Kidney epithelial cell (primary cell): ENCODE results near the gene JSRP1. TPM values are rescaled to one million over a fixed set of nuclear protein-coding genes. Genes with fewer than 3 reads are reported as not detected.
A peak's percentile ranks its signal among the peaks of the same experiment; 100 is the strongest.

ENCODE experiments used
- DNase-seq: peaks from one replicate; pipeline ENCODE4 v3.0.0-alpha.2; 2010; ENCODE audit warnings: low read depth
- H3K27me3 ChIP-seq: 2 replicates; pipeline ENCODE4 v1.6.0; 2011; ENCODE audit warnings: low read length; ENCODE audit not compliant: control insufficient read depth, insufficient read depth
- H3K36me3 ChIP-seq: 2 replicates; pipeline ENCODE4 v1.5.1; 2011; ENCODE audit warnings: low read length; ENCODE audit not compliant: control insufficient read depth, insufficient read depth
- H3K4me3 ChIP-seq: 2 replicates; pipeline ENCODE4 v1.5.1; 2011; ENCODE audit warnings: low read depth, mild to moderate bottlenecking, control low read depth, low read length
- CTCF ChIP-seq: IDR thresholded peaks from 2 replicates; pipeline ENCODE4 v1.5.1; 2011; ENCODE audit warnings: mild to moderate bottlenecking, moderate library complexity, low read length, control low read depth, inconsistent platforms; ENCODE audit not compliant: insufficient read depth, poor library complexity, severe bottlenecking
- total RNA-seq: library from RNA; depleted of rRNA; stranded (reverse); fragments of >200 nt; gene quantifications from 2 replicates; pipeline ENCODE4 v1.2.3, GENCODE V29; 2015

The JSRP1 gene
- total RNA-seq, 1 donor from 2014 or later, result 2.5 TPM

GRCh38 chr19:2273356-2274184 is 17.4 kb upstream of the JSRP1 start:
- Histone ChIP-seq H3K4me3 (peak overlapping the region; percentile 12), H3K27me3 (no peaks in the 10 kb centered on the region), H3K36me3 (peaks cover 2% of the 10 kb centered on the region)
- peak; percentile 73 for TF ChIP-seq CTCF
- DNase-seq, result no peak

GRCh38 chr19:2271234-2272103 is 15.3 kb upstream of the JSRP1 start:
- no peak for DNase-seq
- H3K36me3 ChIP-seq, result peaks cover 2% of the 10 kb centered on the region
- no peak for TF ChIP-seq CTCF
- peak overlapping the region; percentile 83 for H3K4me3 ChIP-seq
- no peaks in the 10 kb centered on the region for H3K27me3 ChIP-seq

- no peak for DNase-seq
- H3K4me3 ChIP-seq, result peak overlapping the region; percentile 83
- no peaks in the 10 kb centered on the region for H3K27me3 ChIP-seq
- TF ChIP-seq CTCF, result no peak
- peaks cover 2% of the 10 kb centered on the region for H3K36me3 ChIP-seq
Observed at GRCh38 chr19:2270423-2271233, 14.4 kb upstream of the JSRP1 start.

GRCh38 chr19:2270157-2270422 is 13.9 kb upstream of the JSRP1 start:
- no peak for DNase-seq
- peak overlapping the region; percentile 83 for H3K4me3 ChIP-seq
- no peak for TF ChIP-seq CTCF
- H3K36me3 ChIP-seq, result peaks cover 2% of the 10 kb centered on the region
- H3K27me3 ChIP-seq, result no peaks in the 10 kb centered on the region

GRCh38 chr19:2269244-2270156 is 13.3 kb upstream of the JSRP1 start:
- TF ChIP-seq CTCF, result no peak
- H3K4me3 ChIP-seq, result peak overlapping the region; percentile 83
- DNase-seq, result peak; percentile 48
- peaks cover 2% of the 10 kb centered on the region for H3K36me3 ChIP-seq
- no peaks in the 10 kb centered on the region for H3K27me3 ChIP-seq
